ENCODE results near the gene PLA2G5. TPM values are rescaled to one million over a fixed set of nuclear protein-coding genes. Genes with fewer than 3 reads are reported as not detected.
A peak's percentile ranks its signal among the peaks of the same experiment; 100 is the strongest.

Gene PLA2G5
- total and polyA plus RNA-seq, 2 of the 8 experiments (the other 6 are each of a cell fraction or from before 2014, with no cell fraction given), result 0.05 TPM; not detected in 1

- ChIA-PET CTCF (ENCODE audit: partially characterized antibody) (interaction anchor here (0.6 kb wide), 1 partner anchor 261 kb away, joined by 3 read pairs; no protein-coding TSS in a partner anchor), POLR2A (ENCODE audit: partially characterized antibody) (no interaction called here)
- DNase-seq (ENCODE audit: low read depth in 1 of 2, low spot score in 2 of 2) (no peak), FAIRE-seq (no peak)
- H4K8ac ChIP-seq (ENCODE audit: extremely low read depth, insufficient read depth, low read length), result no peak overlapping the region
- no peak overlapping the region for H3K4ac ChIP-seq (replicated peaks; ENCODE audit: insufficient read length, low read depth, low read length)
- no peak overlapping the region for H2BK20ac ChIP-seq (ENCODE audit: low read length)
- no peaks in the 10 kb centered on the region for H4K20me1 ChIP-seq (replicated peaks in 1 of 2; ENCODE audit: control insufficient read depth in 1 of 2, insufficient read depth in 2 of 2, low read length in 2 of 2)
- peaks cover 3% of the 10 kb centered on the region; the same call in 1 of the 2 replicates for H3K23me2 ChIP-seq (ENCODE audit: low read depth, low read length)
- TF ChIP-seq ATF2 (IDR thresholded peaks at IDR 0.05; ENCODE audit: low read length) (no peak), KDM4A (IDR thresholded peaks at IDR 0.05; ENCODE audit: low read depth, low read length, severe bottlenecking) (no peak), CBX5 (IDR thresholded peaks at IDR 0.05; ENCODE audit: low read depth, low read length) (no peak), SP1 (IDR thresholded peaks at IDR 0.05; ENCODE audit: low read depth, low read length) (no peak), SAP30 (IDR thresholded peaks at IDR 0.05; ENCODE audit: insufficient read depth, insufficient replicate concordance, low read length) (no peak), POU5F1 (IDR thresholded peaks at IDR 0.05; ENCODE audit: low read depth, low read length) (no peak)
- H3K18ac ChIP-seq (ENCODE audit: extremely low read depth, low read length), result no peak overlapping the region
- H3K9me3 ChIP-seq (ENCODE audit: insufficient read depth in 2 of 2, low read depth in 1 of 2, low read length in 1 of 2), result no peaks in the 10 kb centered on the region; a peak in 1 of 4 replicates
- H3K79me2 ChIP-seq (ENCODE audit: control insufficient read depth in 1 of 2, insufficient read depth in 2 of 2, low read length in 2 of 2), result no peaks in the 10 kb centered on the region
- no peak overlapping the region for H2AK5ac ChIP-seq (ENCODE audit: low read depth, low read length)
- 84% methylated on average over 13 of the region's 13 CpGs; no CpG with 5 or more reads in 1 of the 2 experiments for WGBS, 2 experiments (ENCODE audit: extremely low coverage in 1 of 2, insufficient coverage in 1 of 2, insufficient read length in 1 of 2, insufficient replicate concordance in 2 of 2, low coverage in 1 of 2, low lambda C conversion rate in 2 of 2, missing lambda C conversion rate in 1 of 2)
- H2BK12ac ChIP-seq (ENCODE audit: low read depth, low read length), result 0 out of 2 replicates have a peak overlapping the region, but pooled peaks have one; percentile 9
- H3K79me1 ChIP-seq (ENCODE audit: low read depth, low read length), result no peaks in the 10 kb centered on the region
- no peak overlapping the region for H2AFZ ChIP-seq (ENCODE audit: low read length)
- H4K5ac ChIP-seq (ENCODE audit: insufficient read length, low read depth, low read length), result no peak overlapping the region
- no peak overlapping the region for H3K23ac ChIP-seq (ENCODE audit: insufficient read length)
- no peak overlapping the region for H3K4me3 ChIP-seq (ENCODE audit: extremely low read depth in 1 of 4, insufficient read depth in 2 of 4, low read depth in 3 of 4, low read length in 4 of 4)
- no peak overlapping the region for H3K4me2 ChIP-seq (ENCODE audit: insufficient read depth in 1 of 2, low read depth in 2 of 2, low read length in 2 of 2)
- no peaks in the 10 kb centered on the region for H3K36me3 ChIP-seq (ENCODE audit: control insufficient read depth in 2 of 4, insufficient read depth in 4 of 4, low read length in 3 of 4)
- no peaks in the 10 kb centered on the region for H3K27me3 ChIP-seq (replicated peaks in 1 of 4; ENCODE audit: control insufficient read depth in 3 of 4, extremely low read depth in 1 of 4, insufficient read depth in 3 of 4, low read length in 3 of 4)
- H3K56ac ChIP-seq (replicated peaks; ENCODE audit: insufficient read length, low read depth, low read length), result no peak overlapping the region
- no peak overlapping the region for H2BK5ac ChIP-seq (ENCODE audit: low read depth, low read length)
- H2BK120ac ChIP-seq (replicated peaks; ENCODE audit: low read depth, low read length), result no peak overlapping the region
- H4K91ac ChIP-seq (replicated peaks; ENCODE audit: insufficient read length, low read length), result no peak overlapping the region
- H3K14ac ChIP-seq (ENCODE audit: insufficient read length), result no peak overlapping the region
- H3K27ac ChIP-seq (ENCODE audit: low read depth, low read length), result no peak overlapping the region
- no peaks in the 10 kb centered on the region; a peak in 1 of 7 replicates for H3K4me1 ChIP-seq (replicated peaks in 1 of 4; ENCODE audit: control insufficient read depth in 3 of 4, insufficient read depth in 4 of 4, low read length in 3 of 4)
- H2BK15ac ChIP-seq (ENCODE audit: low read length), result no peak overlapping the region
- H3K9ac ChIP-seq (replicated peaks in 1 of 4; ENCODE audit: extremely low read depth in 1 of 4, low read depth in 3 of 4, low read length in 3 of 4), result no peak overlapping the region
Observed at GRCh38 chr1:20139776-20140612, 70.0 kb downstream of the PLA2G5 start.
